K562 (cell line): ENCODE measurements around the gene TSTD1. TPM values are rescaled to one million over a fixed set of nuclear protein-coding genes. Genes with fewer than 3 reads are reported as not detected.
A peak's percentile ranks its signal among the peaks of the same experiment; 100 is the strongest.

Experiments used
- ASH1L ChIP-seq: fragments of 450-650 bp; IDR thresholded peaks from 2 replicates; pipeline ENCODE4 v1.6.1; 2018; ENCODE audit warnings: borderline replicate concordance, mild to moderate bottlenecking, low read depth; ENCODE audit not compliant: partially characterized antibody
- CBFA2T2 ChIP-seq: fragments of 450-650 bp; conservative IDR thresholded peaks from 2 replicates; pipeline ENCODE4 v1.6.1; 2017; ENCODE audit warnings: mild to moderate bottlenecking
- CC2D1A ChIP-seq: fragments of 450-650 bp; IDR thresholded peaks from 2 replicates; pipeline ENCODE4 v1.6.1; 2017; ENCODE audit warnings: mild to moderate bottlenecking
- CXXC5 ChIP-seq: fragments of 250-450 bp; sonication (Bioruptor Pico); IDR thresholded peaks from 2 replicates; pipeline ENCODE4 v1.8.0; 2022; ENCODE audit warnings: inconsistent platforms, mild to moderate bottlenecking, moderate library complexity
- FOXM1 ChIP-seq, 2 experiments: fragments of 450-650 bp in 1 of 2; sonication (generic) in 1 of 2; formaldehyde crosslinking in 1 of 2; IDR thresholded peaks; 2 replicates each; pipeline versions ENCODE4 v1.6.1 to v1.9.0; 2017 to 2022; ENCODE audit warnings: low read depth in 2 of 2, mild to moderate bottlenecking in 2 of 2, missing genetic modification reagents in 1 of 2, moderate library complexity in 1 of 2
- HCFC1 ChIP-seq: IDR thresholded peaks from 2 replicates; pipeline ENCODE4 v1.6.1; 2012; ENCODE audit warnings: low read depth, low read length, improper control_type of control experiment
- HDAC8 ChIP-seq: fragments of 450-650 bp; IDR thresholded peaks from 2 replicates; pipeline ENCODE4 v1.6.1; 2016; ENCODE audit warnings: mild to moderate bottlenecking, missing genetic modification characterization, moderate library complexity, missing compliant biosample characterization
- HNRNPUL1 ChIP-seq: fragments of 200-400 bp; formaldehyde crosslinking; IDR thresholded peaks from 2 replicates; pipeline ENCODE4 v1.6.1; 2017; ENCODE audit warnings: low read length
- LEF1 ChIP-seq: fragments of 450-650 bp; IDR thresholded peaks from 2 replicates; pipeline ENCODE4 v1.6.1; 2016; ENCODE audit warnings: mild to moderate bottlenecking
- NCOR1 ChIP-seq: fragments of 450-650 bp; IDR thresholded peaks from 2 replicates; pipeline ENCODE4 v1.6.1; 2016; ENCODE audit warnings: mild to moderate bottlenecking, moderate library complexity
- NFRKB ChIP-seq: fragments of 450-650 bp; IDR thresholded peaks from 2 replicates; pipeline ENCODE4 v1.6.1; 2016; ENCODE audit warnings: low read depth
- RB1 ChIP-seq: fragments of 450-650 bp; IDR thresholded peaks from 2 replicates; pipeline ENCODE4 v1.6.1; 2017; ENCODE audit warnings: low read depth, mild to moderate bottlenecking
- RFX7 ChIP-seq: fragments of 250-450 bp; sonication (Bioruptor Pico); IDR thresholded peaks from 2 replicates; pipeline ENCODE4 v1.5.1; 2021; ENCODE audit warnings: mild to moderate bottlenecking
- RNF2 ChIP-seq: sonication (generic); IDR thresholded peaks from 2 replicates; pipeline ENCODE4 v1.6.1; 2016
- ZNF12 ChIP-seq: sonication (generic); formaldehyde crosslinking; IDR thresholded peaks from 2 replicates; pipeline ENCODE4 v1.4.0; 2020; ENCODE audit warnings: mild to moderate bottlenecking, missing genetic modification reagents
- ZNF696 ChIP-seq: fragments of 250-450 bp; sonication (Bioruptor Pico); conservative IDR thresholded peaks from 2 replicates; pipeline ENCODE4 v1.4.0; 2020; ENCODE audit warnings: mild to moderate bottlenecking, moderate library complexity
- ZNF699 ChIP-seq: fragments of 250-450 bp; sonication (Bioruptor Pico); IDR thresholded peaks from 2 replicates; pipeline ENCODE4 v1.8.0; 2021; ENCODE audit warnings: mild to moderate bottlenecking, moderate library complexity; ENCODE audit not compliant: insufficient replicate concordance
- polyA plus RNA-seq, 8 experiments: library from polyadenylated mRNA; depleted of rRNA in 4 of 8; stranded (reverse) in 5 of 8; unstranded in 3 of 8; fragments of >200 nt; fragmentation: Nextera tagmentation in 2 of 8; fragmentation: Illumina TruSeq in 1 of 8; extraction: Ambion mirVana in 2 of 8; extraction: Trizol in 1 of 8; gene quantifications; 2 replicates each; pipeline versions ENCODE4 v1.2.1 to v1.2.3, GENCODE V29; 2011 to 2014; ENCODE audit warnings: inconsistent platforms in 1 of 8, missing spikeins in 1 of 8
- total RNA-seq, 7 experiments: library from RNA; depleted of rRNA in 6 of 7; stranded (reverse); fragments of >200 nt in 6 of 7; fragmentation: Illumina TruSeq in 2 of 7; extraction: Trizol in 2 of 7; gene quantifications; 2 replicates each; pipeline versions ENCODE4 v1.2.1 to v1.2.3, GENCODE V29; 2011 to 2021; ENCODE audit warnings: low replicate concordance in 1 of 7
- TF ChIP-seq, protein P1 (sequence below): fragments of 250-450 bp; sonication (Bioruptor Pico); IDR thresholded peaks from 2 replicates; pipeline ENCODE4 v1.4.0; 2020; ENCODE audit warnings: mild to moderate bottlenecking, moderate library complexity
- TF ChIP-seq, protein P2 (sequence below): fragments of 450-650 bp; IDR thresholded peaks from 2 replicates; pipeline ENCODE4 v1.6.1; 2016; ENCODE audit warnings: low read depth, mild to moderate bottlenecking, moderate library complexity
- TF ChIP-seq, protein P3 (sequence below): fragments of 450-650 bp; IDR thresholded peaks from 2 replicates; pipeline ENCODE4 v1.6.1; 2018; ENCODE audit not compliant: partially characterized antibody
- TF ChIP-seq, protein P4 (sequence below): fragments of 250-450 bp; sonication (Bioruptor Pico); IDR thresholded peaks from 2 replicates; pipeline ENCODE4 v1.9.0; 2021; ENCODE audit warnings: mild to moderate bottlenecking, inconsistent platforms

The TSTD1 gene
- total and polyA plus RNA-seq, 9 of the 15 experiments (the other 6 are each of a cell fraction or from before 2014, with no cell fraction given): 0.23 to 0.53 TPM; not detected in 7

- TF ChIP-seq, protein P1, sequence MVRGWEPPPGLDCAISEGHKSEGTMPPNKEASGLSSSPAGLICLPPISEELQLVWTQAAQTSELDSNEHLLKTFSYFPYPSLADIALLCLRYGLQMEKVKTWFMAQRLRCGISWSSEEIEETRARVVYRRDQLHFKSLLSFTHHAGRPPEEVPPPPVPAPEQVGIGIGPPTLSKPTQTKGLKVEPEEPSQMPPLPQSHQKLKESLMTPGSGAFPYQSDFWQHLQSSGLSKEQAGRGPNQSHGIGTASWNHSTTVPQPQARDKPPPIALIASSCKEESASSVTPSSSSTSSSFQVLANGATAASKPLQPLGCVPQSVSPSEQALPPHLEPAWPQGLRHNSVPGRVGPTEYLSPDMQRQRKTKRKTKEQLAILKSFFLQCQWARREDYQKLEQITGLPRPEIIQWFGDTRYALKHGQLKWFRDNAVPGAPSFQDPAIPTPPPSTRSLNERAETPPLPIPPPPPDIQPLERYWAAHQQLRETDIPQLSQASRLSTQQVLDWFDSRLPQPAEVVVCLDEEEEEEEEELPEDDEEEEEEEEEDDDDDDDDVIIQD (CRISPR knock-in tag): no peak
- no peak for TF ChIP-seq ZNF696
- TF ChIP-seq, protein P2, sequence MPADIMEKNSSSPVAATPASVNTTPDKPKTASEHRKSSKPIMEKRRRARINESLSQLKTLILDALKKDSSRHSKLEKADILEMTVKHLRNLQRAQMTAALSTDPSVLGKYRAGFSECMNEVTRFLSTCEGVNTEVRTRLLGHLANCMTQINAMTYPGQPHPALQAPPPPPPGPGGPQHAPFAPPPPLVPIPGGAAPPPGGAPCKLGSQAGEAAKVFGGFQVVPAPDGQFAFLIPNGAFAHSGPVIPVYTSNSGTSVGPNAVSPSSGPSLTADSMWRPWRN: peak; percentile 49; the same call in 1 of the 2 replicates
- TF ChIP-seq NCOR1: peak; percentile 95
- peak; percentile 87; the same call in 1 of the 2 replicates for TF ChIP-seq CC2D1A
- no peak for TF ChIP-seq HCFC1
- peak; percentile 94 for TF ChIP-seq CBFA2T2
- TF ChIP-seq LEF1: peak; percentile 67; the same call in 1 of the 2 replicates
- no peak for TF ChIP-seq HNRNPUL1
- TF ChIP-seq CXXC5 (CRISPR knock-in tag): peak; percentile 48; the same call in 1 of the 2 replicates
- TF ChIP-seq ZNF12 (CRISPR knock-in tag): no peak
- no peak for TF ChIP-seq ZNF699 (CRISPR knock-in tag)
- TF ChIP-seq, protein P3, sequence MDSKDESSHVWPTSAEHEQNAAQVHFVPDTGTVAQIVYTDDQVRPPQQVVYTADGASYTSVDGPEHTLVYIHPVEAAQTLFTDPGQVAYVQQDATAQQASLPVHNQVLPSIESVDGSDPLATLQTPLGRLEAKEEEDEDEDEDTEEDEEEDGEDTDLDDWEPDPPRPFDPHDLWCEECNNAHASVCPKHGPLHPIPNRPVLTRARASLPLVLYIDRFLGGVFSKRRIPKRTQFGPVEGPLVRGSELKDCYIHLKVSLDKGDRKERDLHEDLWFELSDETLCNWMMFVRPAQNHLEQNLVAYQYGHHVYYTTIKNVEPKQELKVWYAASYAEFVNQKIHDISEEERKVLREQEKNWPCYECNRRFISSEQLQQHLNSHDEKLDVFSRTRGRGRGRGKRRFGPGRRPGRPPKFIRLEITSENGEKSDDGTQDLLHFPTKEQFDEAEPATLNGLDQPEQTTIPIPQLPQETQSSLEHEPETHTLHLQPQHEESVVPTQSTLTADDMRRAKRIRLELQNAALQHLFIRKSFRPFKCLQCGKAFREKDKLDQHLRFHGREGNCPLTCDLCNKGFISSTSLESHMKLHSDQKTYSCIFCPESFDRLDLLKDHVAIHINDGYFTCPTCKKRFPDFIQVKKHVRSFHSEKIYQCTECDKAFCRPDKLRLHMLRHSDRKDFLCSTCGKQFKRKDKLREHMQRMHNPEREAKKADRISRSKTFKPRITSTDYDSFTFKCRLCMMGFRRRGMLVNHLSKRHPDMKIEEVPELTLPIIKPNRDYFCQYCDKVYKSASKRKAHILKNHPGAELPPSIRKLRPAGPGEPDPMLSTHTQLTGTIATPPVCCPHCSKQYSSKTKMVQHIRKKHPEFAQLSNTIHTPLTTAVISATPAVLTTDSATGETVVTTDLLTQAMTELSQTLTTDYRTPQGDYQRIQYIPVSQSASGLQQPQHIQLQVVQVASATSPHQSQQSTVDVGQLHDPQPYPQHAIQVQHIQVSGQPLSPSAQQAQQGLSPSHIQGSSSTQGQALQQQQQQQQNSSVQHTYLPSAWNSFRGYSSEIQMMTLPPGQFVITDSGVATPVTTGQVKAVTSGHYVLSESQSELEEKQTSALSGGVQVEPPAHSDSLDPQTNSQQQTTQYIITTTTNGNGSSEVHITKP: peak; percentile 79
- TF ChIP-seq RFX7: no peak
- TF ChIP-seq HDAC8 (tag): no peak
- TF ChIP-seq, protein P4, sequence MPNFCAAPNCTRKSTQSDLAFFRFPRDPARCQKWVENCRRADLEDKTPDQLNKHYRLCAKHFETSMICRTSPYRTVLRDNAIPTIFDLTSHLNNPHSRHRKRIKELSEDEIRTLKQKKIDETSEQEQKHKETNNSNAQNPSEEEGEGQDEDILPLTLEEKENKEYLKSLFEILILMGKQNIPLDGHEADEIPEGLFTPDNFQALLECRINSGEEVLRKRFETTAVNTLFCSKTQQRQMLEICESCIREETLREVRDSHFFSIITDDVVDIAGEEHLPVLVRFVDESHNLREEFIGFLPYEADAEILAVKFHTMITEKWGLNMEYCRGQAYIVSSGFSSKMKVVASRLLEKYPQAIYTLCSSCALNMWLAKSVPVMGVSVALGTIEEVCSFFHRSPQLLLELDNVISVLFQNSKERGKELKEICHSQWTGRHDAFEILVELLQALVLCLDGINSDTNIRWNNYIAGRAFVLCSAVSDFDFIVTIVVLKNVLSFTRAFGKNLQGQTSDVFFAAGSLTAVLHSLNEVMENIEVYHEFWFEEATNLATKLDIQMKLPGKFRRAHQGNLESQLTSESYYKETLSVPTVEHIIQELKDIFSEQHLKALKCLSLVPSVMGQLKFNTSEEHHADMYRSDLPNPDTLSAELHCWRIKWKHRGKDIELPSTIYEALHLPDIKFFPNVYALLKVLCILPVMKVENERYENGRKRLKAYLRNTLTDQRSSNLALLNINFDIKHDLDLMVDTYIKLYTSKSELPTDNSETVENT (CRISPR knock-in tag): no peak
- no peak for TF ChIP-seq RB1
- TF ChIP-seq RNF2: peak; percentile 51; the same call in 1 of the 2 replicates
- TF ChIP-seq ASH1L: no peak
- TF ChIP-seq FOXM1 (IDR thresholded peaks at IDR 0.05; ENCODE audit: low read depth): peak; percentile 71; the same call in 1 of the 2 replicates
- no peak for TF ChIP-seq FOXM1 (CRISPR knock-in tag; IDR thresholded peaks at IDR 0.05; ENCODE audit: low read depth)
- no peak for TF ChIP-seq NFRKB
Observed at GRCh38 chr1:161009602-161010211, 29.1 kb downstream of the TSTD1 start (continued).
